Stomach smooth muscle (tissue), 2 donors: ENCODE measurements around the gene COL25A1.

Experiments used
- H3K27ac ChIP-seq: one replicate; pipeline ENCODE4 v1.7.0; 2013; ENCODE audit warnings: mild to moderate bottlenecking, low read length, inconsistent platforms
- H3K27me3 ChIP-seq, 2 donors: one replicate each; pipeline ENCODE4 v1.7.0; 2013; ENCODE audit warnings: low read length in 2 of 2; ENCODE audit not compliant: insufficient read depth in 2 of 2, control insufficient read depth in 1 of 2
- H3K36me3 ChIP-seq, 2 donors: one replicate each; pipeline ENCODE4 v1.7.0; 2013; ENCODE audit warnings: low read length in 2 of 2; ENCODE audit not compliant: control insufficient read depth in 2 of 2, insufficient read depth in 2 of 2
- H3K4me1 ChIP-seq: one replicate; pipeline ENCODE4 v1.7.0; 2013; ENCODE audit warnings: low read length; ENCODE audit not compliant: control insufficient read depth, insufficient read depth
- H3K4me3 ChIP-seq, 2 donors: one replicate each; pipeline ENCODE4 v1.7.0; 2013; ENCODE audit warnings: low read length in 2 of 2
- H3K9ac ChIP-seq, 2 donors: one replicate each; pipeline ENCODE4 v1.7.0; 2013; ENCODE audit warnings: low read length in 2 of 2, mild to moderate bottlenecking in 1 of 2
- H3K9me3 ChIP-seq, 2 donors: one replicate each; pipeline ENCODE4 v1.7.0; 2013; ENCODE audit warnings: low read length in 2 of 2; ENCODE audit not compliant: control insufficient read depth in 2 of 2
- donor health status: healthy.
- donor health status: Pancreatic carcinoma.

COL25A1 gene

GRCh38 chr4:108796173-108796572 lies 506.3 kb downstream of the COL25A1 start:
- Histone ChIP-seq H3K36me3 (no peaks in the 10 kb centered on the region), H3K4me3 (no peak overlapping the region), H3K27ac (no peak overlapping the region), H3K27me3 (no peaks in the 10 kb centered on the region), H3K9ac (no peak overlapping the region), H3K4me1 (peaks cover 3% of the 10 kb centered on the region), H3K9me3 (no peaks in the 10 kb centered on the region)

DNA sequence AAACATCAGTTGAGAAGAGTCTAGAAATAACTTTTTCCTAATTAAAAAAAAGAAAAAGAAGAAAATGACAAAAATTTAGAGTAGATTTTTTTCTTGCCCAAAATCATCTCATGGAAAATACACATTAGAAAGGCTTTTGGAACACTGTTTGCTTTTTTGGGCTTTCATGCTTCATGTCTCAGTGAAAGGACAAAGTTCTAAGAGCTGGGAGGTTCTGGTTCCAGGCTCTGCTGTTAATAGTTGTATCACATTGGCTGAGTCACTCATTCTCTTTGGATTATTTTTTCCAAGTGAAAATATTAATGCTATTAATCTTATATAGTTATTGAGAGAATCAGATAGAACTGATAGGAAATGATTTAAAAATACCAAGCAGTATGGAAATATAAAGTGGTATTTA lies 506.7 kb downstream of the COL25A1 start:
- Histone ChIP-seq H3K27me3 (no peaks in the 10 kb centered on the region), H3K4me3 (no peak overlapping the region), H3K27ac (no peak overlapping the region), H3K36me3 (no peaks in the 10 kb centered on the region), H3K4me1 (peaks cover 3% of the 10 kb centered on the region), H3K9ac (no peak overlapping the region), H3K9me3 (no peaks in the 10 kb centered on the region)

GRCh38 chr4:108794136-108794535 lies 508.3 kb downstream of the COL25A1 start:
- Histone ChIP-seq H3K4me1 (peaks cover 3% of the 10 kb centered on the region), H3K27ac (no peak overlapping the region), H3K4me3 (no peak overlapping the region), H3K36me3 (no peaks in the 10 kb centered on the region), H3K9me3 (no peaks in the 10 kb centered on the region), H3K9ac (no peak overlapping the region), H3K27me3 (no peaks in the 10 kb centered on the region)

DNA sequence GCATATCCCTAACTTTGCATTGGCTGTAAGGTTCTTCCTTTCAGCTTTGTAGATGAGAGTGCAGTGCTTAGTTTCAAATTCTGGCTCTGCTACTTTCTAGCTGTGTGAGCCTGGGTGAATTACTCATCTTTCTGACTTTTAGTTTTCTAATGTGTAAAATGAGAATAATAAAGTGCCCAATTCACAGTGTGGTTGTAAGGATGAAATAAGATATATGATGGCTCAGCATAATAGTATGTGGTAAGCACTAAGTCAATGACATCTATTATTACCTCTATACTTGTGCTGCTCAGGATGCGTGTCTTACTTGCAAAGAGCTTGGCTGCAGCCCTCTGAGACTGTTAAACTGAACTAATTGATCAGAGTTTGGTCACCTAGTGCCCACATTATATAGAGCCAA lies 509.0 kb downstream of the COL25A1 start:
- no peak overlapping the region for H3K9ac ChIP-seq
- H3K9me3 ChIP-seq = no peaks in the 10 kb centered on the region
- H3K4me3 ChIP-seq = no peak overlapping the region
- no peaks in the 10 kb centered on the region for H3K36me3 ChIP-seq
- no peak overlapping the region for H3K27ac ChIP-seq
- peaks cover 3% of the 10 kb centered on the region for H3K4me1 ChIP-seq
- no peaks in the 10 kb centered on the region for H3K27me3 ChIP-seq

DNA sequence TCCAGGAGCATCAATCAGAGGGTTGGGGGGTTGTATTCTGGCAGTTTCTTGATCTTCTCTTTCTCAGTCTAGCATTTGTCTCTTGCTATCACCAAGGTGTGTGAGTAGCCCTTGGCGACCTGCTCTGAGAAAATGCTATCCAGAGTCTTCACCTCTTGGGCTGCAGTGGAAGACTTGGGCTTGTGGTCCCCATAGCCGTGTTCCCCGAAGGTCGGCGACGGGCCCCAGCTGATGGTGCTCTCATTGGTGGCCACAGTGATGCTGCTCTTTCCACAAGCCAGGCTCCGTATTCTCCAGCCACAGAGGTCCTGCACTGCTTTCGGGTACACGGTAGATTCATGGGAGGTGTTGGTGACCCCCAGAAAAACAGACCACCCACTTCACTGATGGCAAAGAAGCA lies 513.7 kb downstream of the COL25A1 start:
- Histone ChIP-seq H3K4me1 (no peaks in the 10 kb centered on the region), H3K27me3 (no peaks in the 10 kb centered on the region), H3K4me3 (no peak overlapping the region), H3K27ac (no peak overlapping the region), H3K36me3 (no peaks in the 10 kb centered on the region), H3K9me3 (no peaks in the 10 kb centered on the region), H3K9ac (no peak overlapping the region)

DNA sequence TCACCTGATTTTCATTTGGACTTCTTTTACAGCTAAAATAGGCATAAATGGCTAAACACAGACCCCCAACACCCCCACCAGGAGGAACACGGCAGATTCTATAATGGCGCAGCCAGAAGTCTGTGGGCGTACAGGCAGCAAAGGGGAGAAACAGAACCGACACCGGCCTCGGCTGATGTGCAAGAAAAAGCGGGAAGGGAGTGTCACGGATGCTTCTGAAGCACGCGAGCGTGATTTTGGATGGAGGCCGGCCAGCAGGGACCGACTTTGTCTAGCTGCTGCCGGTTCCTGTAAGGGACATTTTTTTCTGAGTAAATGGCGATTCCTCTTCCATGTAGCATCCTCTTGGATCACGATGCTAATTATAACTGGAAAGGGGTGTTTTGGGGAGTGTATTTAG lies 514.7 kb downstream of the COL25A1 start:
- H3K27ac ChIP-seq = no peak overlapping the region
- H3K9ac ChIP-seq = no peak overlapping the region
- no peak overlapping the region for H3K4me3 ChIP-seq
- no peaks in the 10 kb centered on the region for H3K9me3 ChIP-seq
- no peaks in the 10 kb centered on the region for H3K27me3 ChIP-seq
- H3K4me1 ChIP-seq = no peaks in the 10 kb centered on the region
- no peaks in the 10 kb centered on the region for H3K36me3 ChIP-seq

GRCh38 chr4:108787106-108787505 lies 515.4 kb downstream of the COL25A1 start:
- no peak overlapping the region for H3K9ac ChIP-seq
- no peaks in the 10 kb centered on the region for H3K36me3 ChIP-seq
- H3K27me3 ChIP-seq = no peaks in the 10 kb centered on the region
- H3K9me3 ChIP-seq = no peaks in the 10 kb centered on the region
- H3K4me3 ChIP-seq = no peak overlapping the region
- no peak overlapping the region for H3K27ac ChIP-seq
- no peaks in the 10 kb centered on the region for H3K4me1 ChIP-seq

DNA sequence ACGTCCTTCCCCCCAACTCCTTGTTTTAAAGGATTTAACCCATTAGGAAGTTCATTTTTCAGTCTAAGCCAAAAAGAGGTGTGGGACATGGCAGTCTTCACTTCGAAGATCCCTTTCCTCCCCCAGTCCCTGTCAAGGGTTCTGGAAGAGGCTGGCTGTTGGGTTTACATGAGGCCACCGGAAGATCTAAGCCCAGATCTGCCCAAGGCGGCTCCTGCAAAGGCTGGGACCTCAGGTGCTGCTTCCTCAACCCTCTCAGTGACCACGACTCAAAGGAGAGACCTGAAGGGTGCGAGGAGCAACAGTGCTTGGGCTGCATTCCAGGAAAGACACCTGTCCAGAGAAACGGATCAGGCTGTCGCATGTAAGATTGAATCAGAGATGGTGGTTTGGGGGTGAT lies 516.1 kb downstream of the COL25A1 start:
- H3K4me1 ChIP-seq = no peaks in the 10 kb centered on the region
- H3K27me3 ChIP-seq = no peaks in the 10 kb centered on the region
- H3K4me3 ChIP-seq = no peak overlapping the region
- no peak overlapping the region for H3K9ac ChIP-seq
- no peaks in the 10 kb centered on the region for H3K9me3 ChIP-seq
- no peaks in the 10 kb centered on the region for H3K36me3 ChIP-seq
- no peak overlapping the region for H3K27ac ChIP-seq

GRCh38 chr4:108783665-108784463 lies 518.6 kb downstream of the COL25A1 start:
- Histone ChIP-seq H3K27ac (no peak overlapping the region), H3K36me3 (no peaks in the 10 kb centered on the region), H3K27me3 (no peaks in the 10 kb centered on the region), H3K9ac (no peak overlapping the region), H3K4me3 (no peak overlapping the region), H3K9me3 (no peaks in the 10 kb centered on the region), H3K4me1 (no peaks in the 10 kb centered on the region)

DNA sequence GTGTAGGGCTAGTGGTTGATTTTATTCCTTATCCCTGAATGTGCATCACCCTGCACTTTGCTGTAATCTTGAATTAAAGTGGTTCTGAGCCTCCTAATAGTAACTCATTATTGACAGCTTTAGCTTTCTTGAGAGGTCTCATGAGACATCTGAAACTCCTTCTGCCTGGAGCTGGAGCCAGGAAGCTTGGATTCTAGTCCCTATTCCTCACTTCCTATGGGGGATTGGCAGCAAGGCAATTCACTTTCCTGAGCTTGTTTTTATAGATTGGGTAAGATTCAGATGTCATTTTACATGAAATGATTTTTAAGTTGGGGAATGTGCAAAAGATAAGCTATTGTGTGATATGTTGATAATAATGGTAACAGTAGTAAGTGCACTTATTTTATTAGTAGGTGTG lies 522.5 kb downstream of the COL25A1 start:
- H3K36me3 ChIP-seq = no peaks in the 10 kb centered on the region
- no peaks in the 10 kb centered on the region for H3K27me3 ChIP-seq
- H3K27ac ChIP-seq = no peak overlapping the region
- H3K4me3 ChIP-seq = no peak overlapping the region
- no peak overlapping the region for H3K9ac ChIP-seq
- H3K9me3 ChIP-seq = no peaks in the 10 kb centered on the region
- H3K4me1 ChIP-seq = peaks cover 3% of the 10 kb centered on the region

DNA sequence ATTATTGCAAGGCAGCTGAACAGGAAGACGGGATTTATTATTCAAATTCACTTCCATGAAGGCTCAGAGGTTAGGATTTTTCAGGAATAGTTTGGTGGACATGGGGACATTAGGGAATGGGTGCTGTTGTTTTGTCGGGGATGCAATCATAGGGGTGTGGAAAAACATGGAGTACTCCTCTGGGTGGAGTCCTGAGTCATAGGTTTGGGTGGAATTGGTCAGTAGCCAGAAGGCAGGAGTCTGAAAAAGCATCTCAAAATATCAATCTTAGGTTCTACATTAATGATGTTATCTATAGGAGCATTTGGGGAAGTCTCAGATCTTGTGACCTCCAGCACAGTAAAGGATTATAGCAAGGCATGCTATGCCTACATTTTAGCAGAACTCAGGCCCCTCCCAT lies 525.1 kb downstream of the COL25A1 start:
- Histone ChIP-seq H3K9ac (no peak overlapping the region), H3K27me3 (no peaks in the 10 kb centered on the region), H3K27ac (no peak overlapping the region)

More for the DNA sequence above, 525.1 kb downstream of the COL25A1 start:
- H3K4me3 ChIP-seq = no peak overlapping the region
- peaks cover 3% of the 10 kb centered on the region for H3K4me1 ChIP-seq
- no peaks in the 10 kb centered on the region for H3K36me3 ChIP-seq
- H3K9me3 ChIP-seq = no peaks in the 10 kb centered on the region
